Measurements from ENCODE around the gene KLHDC4. TPM values are rescaled to one million over a fixed set of nuclear protein-coding genes. Genes with fewer than 3 reads are reported as not detected.

KLHDC4 gene
- polyA plus RNA-seq, 1 of the 3 experiments (the other 2 are of a cell fraction) = 51.2 TPM

- Histone ChIP-seq H4K20me1 (ENCODE audit: insufficient read depth) (no peaks in the 10 kb centered on the region), H3K36me3 (replicated peaks in 1 of 2; ENCODE audit: control insufficient read depth in 1 of 2, insufficient read depth in 2 of 2, low read length in 1 of 2) (peaks cover 0 to 58% of the 10 kb centered on the region in 2 experiments), H3F3A (replicated peaks; ENCODE audit: insufficient read depth) (no peaks in the 10 kb centered on the region), H3K9ac (no peak overlapping the region), H3K4me1 (ENCODE audit: control insufficient read depth in 1 of 2, insufficient read depth in 2 of 2, low read depth in 1 of 2, low read length in 1 of 2) (no peaks in the 10 kb centered on the region), H3K9me3 (no peaks in the 10 kb centered on the region), H3K27me3 (ENCODE audit: insufficient read depth) (no peaks in the 10 kb centered on the region), H3K4me3 (ENCODE audit: low read depth in 2 of 2, low read length in 1 of 2) (no peak overlapping the region), H3K27ac (ENCODE audit: low read depth in 2 of 2, low read length in 1 of 2) (no peak overlapping the region), H3K4me2 (no peak overlapping the region), H2AFZ (ENCODE audit: low read depth) (no peak overlapping the region), H3K79me2 (ENCODE audit: insufficient read depth) (no peaks in the 10 kb centered on the region), H3K9me2 (no peaks in the 10 kb centered on the region)
- ChIA-PET POLR2A (no interaction called here), CTCF (interaction anchor here (1.1 to 1.5 kb wide), 2 partner anchors 62 to 136 kb away, joined by 3 to 4 read pairs; no protein-coding TSS in a partner anchor)
- no peak for TF ChIP-seq MEF2A (IDR thresholded peaks at IDR 0.05; ENCODE audit: borderline replicate concordance, low read depth)
- no peak for TF ChIP-seq USF2 (IDR thresholded peaks at IDR 0.05; ENCODE audit: borderline replicate concordance, low read depth, low read length)
- TF ChIP-seq GATA2 (CRISPR knock-in tag; IDR thresholded peaks at IDR 0.05) = no peak
- no peak for TF ChIP-seq NRF1 (IDR thresholded peaks at IDR 0.05; ENCODE audit: low read depth, low read length)
- no peak for TF ChIP-seq RFX5 (IDR thresholded peaks at IDR 0.05; ENCODE audit: low read length)
- TF ChIP-seq RXRA (IDR thresholded peaks at IDR 0.05; ENCODE audit: borderline replicate concordance, low read depth) = no peak
- no peak for TF ChIP-seq RAD21 (IDR thresholded peaks at IDR 0.05; ENCODE audit: low read length)
- no peak for TF ChIP-seq SIN3A (IDR thresholded peaks at IDR 0.05; ENCODE audit: borderline replicate concordance, low read depth, low read length)
- no peak for TF ChIP-seq EP300 (IDR thresholded peaks at IDR 0.05; ENCODE audit: borderline replicate concordance in 1 of 2, low read depth in 1 of 2, low read length in 1 of 2)
- no peak for TF ChIP-seq CTCF (IDR thresholded peaks at IDR 0.05)
- TF ChIP-seq USF1 (IDR thresholded peaks at IDR 0.05; ENCODE audit: borderline replicate concordance, low read depth) = no peak
- TF ChIP-seq RCOR1 (IDR thresholded peaks at IDR 0.05; ENCODE audit: low read length) = no peak
- TF ChIP-seq EZH2phosphoT487 (IDR thresholded peaks at IDR 0.05; ENCODE audit: borderline replicate concordance, low read depth) = no peak
- TF ChIP-seq JUND (IDR thresholded peaks at IDR 0.05) = no peak
- TF ChIP-seq TEAD4 (IDR thresholded peaks at IDR 0.05; ENCODE audit: borderline replicate concordance, insufficient read depth) = no peak
- TF ChIP-seq FOXJ3 (CRISPR knock-in tag; IDR thresholded peaks at IDR 0.05) = no peak
- 92% methylated on average over 9 of the region's 14 CpGs for WGBS (ENCODE audit: low lambda C conversion rate)
- DNase-seq = no peak
Measured at GRCh38 chr16:87697792-87698191, 68.0 kb downstream of the KLHDC4 start.

Measured in SK-N-SH (cell line).